CD14-positive monocyte (primary cell): ENCODE data around the gene S100A14. TPM values are rescaled to one million over a fixed set of nuclear protein-coding genes. Genes with fewer than 3 reads are reported as not detected.

Source experiments
- DNase-seq, 3 donors: peaks; one replicate each; pipeline ENCODE4 v3.0.0-alpha.2; 2011 to 2022
- H2AFZ ChIP-seq: 2 replicates; pipeline ENCODE4 v1.6.0; 2012; ENCODE audit warnings: mild to moderate bottlenecking, low read depth, low read length, inconsistent platforms; ENCODE audit not compliant: insufficient read depth, poor library complexity, severe bottlenecking
- H3K27ac ChIP-seq, 2 donors: 1 replicate in 1 of 2; 2 replicates in 1 of 2; pipeline ENCODE4 v1.5.1; 2012 to 2013; ENCODE audit warnings: low read length in 2 of 2, control low read depth in 1 of 2, inconsistent platforms in 1 of 2, low read depth in 1 of 2, mild to moderate bottlenecking in 1 of 2
- H3K27me3 ChIP-seq, 2 donors: one replicate each; pipeline versions ENCODE4 v1.6.0 to v1.6.1; 2011 to 2013; ENCODE audit warnings: low read length in 2 of 2; ENCODE audit not compliant: control insufficient read depth in 2 of 2, insufficient read depth in 2 of 2
- H3K36me3 ChIP-seq, 2 donors: replicated peaks in 1 of 2; 1 replicate in 1 of 2; 2 replicates in 1 of 2; pipeline versions ENCODE4 v1.5.1 to v1.6.1; 2012 to 2013; ENCODE audit warnings: low read length in 2 of 2, control low read depth in 1 of 2, inconsistent platforms in 1 of 2, mild to moderate bottlenecking in 1 of 2; ENCODE audit not compliant: insufficient read depth in 2 of 2, control insufficient read depth in 1 of 2
- H3K4me1 ChIP-seq, 2 donors: 1 replicate in 1 of 2; 2 replicates in 1 of 2; pipeline versions ENCODE4 v1.5.1 to v1.6.1; 2012 to 2013; ENCODE audit warnings: low read length in 2 of 2, control low read depth in 1 of 2, inconsistent platforms in 1 of 2, mild to moderate bottlenecking in 1 of 2, moderate library complexity in 1 of 2; ENCODE audit not compliant: insufficient read depth in 2 of 2, control insufficient read depth in 1 of 2
- H3K4me2 ChIP-seq: replicated peaks from 2 replicates; pipeline ENCODE3; 2012; ENCODE audit warnings: low read length, moderate library complexity, mild to moderate bottlenecking; ENCODE audit not compliant: poor library complexity, severe bottlenecking; ENCODE audit errors: extremely low read depth
- H3K4me3 ChIP-seq, 3 experiments: fragments of 200-600 bp in 1 of 3; sonication (generic) in 1 of 3; replicated peaks in 1 of 3; 1 replicate in 2 of 3; 2 replicates in 1 of 3; pipeline ENCODE4 v1.5.1; 2011 to 2013; ENCODE audit warnings: low read length in 3 of 3, mild to moderate bottlenecking in 3 of 3, control low read depth in 2 of 3, low read depth in 2 of 3, inconsistent platforms in 1 of 3, moderate library complexity in 1 of 3
- H3K79me2 ChIP-seq: 2 replicates; pipeline ENCODE4 v1.6.0; 2012; ENCODE audit warnings: mild to moderate bottlenecking, control low read depth, inconsistent platforms, low read length, moderate library complexity; ENCODE audit not compliant: insufficient read depth
- H3K9ac ChIP-seq: 2 replicates; pipeline ENCODE4 v1.6.0; 2017; ENCODE audit warnings: low read length, mild to moderate bottlenecking; ENCODE audit not compliant: insufficient read depth, poor library complexity, severe bottlenecking
- H3K9me3 ChIP-seq, 2 donors: replicated peaks in 1 of 2; 1 replicate in 1 of 2; 2 replicates in 1 of 2; pipeline versions ENCODE4 v1.5.1 to v1.6.1; 2012 to 2013; ENCODE audit warnings: low read length in 2 of 2, control low read depth in 1 of 2; ENCODE audit not compliant: control insufficient read depth in 1 of 2, insufficient read depth in 1 of 2
- H4K20me1 ChIP-seq: 2 replicates; pipeline ENCODE4 v1.6.0; 2012; ENCODE audit warnings: mild to moderate bottlenecking, low read length, control low read depth, moderate library complexity; ENCODE audit not compliant: insufficient read depth
- H3K27ac Mint-ChIP-seq, 7 donors: one replicate each; pipeline ENCODE4 v1.8.0; 2020; ENCODE audit warnings: mild to moderate bottlenecking in 7 of 7, mixed read lengths in 7 of 7, moderate library complexity in 6 of 7, inconsistent platforms in 2 of 7
- H3K27me3 Mint-ChIP-seq, 3 donors: one replicate each; pipeline ENCODE4 v1.8.0; 2021 to 2022; ENCODE audit warnings: low read depth in 3 of 3, mild to moderate bottlenecking in 3 of 3, mixed read lengths in 3 of 3, moderate library complexity in 3 of 3, inconsistent platforms in 1 of 3
- H3K36me3 Mint-ChIP-seq, 2 donors: one replicate each; pipeline ENCODE4 v1.8.0; 2020; ENCODE audit warnings: mixed read lengths in 2 of 2, inconsistent platforms in 1 of 2, mild to moderate bottlenecking in 1 of 2
- H3K4me1 Mint-ChIP-seq: one replicate; pipeline ENCODE4 v1.8.0; 2020; ENCODE audit warnings: mild to moderate bottlenecking, mixed read lengths
- H3K4me3 Mint-ChIP-seq, 2 donors: one replicate each; pipeline ENCODE4 v1.8.0; 2020; ENCODE audit warnings: mild to moderate bottlenecking in 2 of 2, mixed read lengths in 2 of 2, moderate library complexity in 1 of 2
- H3K9me3 Mint-ChIP-seq, 7 donors: one replicate each; pipeline ENCODE4 v1.8.0; 2020 to 2022; ENCODE audit warnings: mixed read lengths in 7 of 7, mild to moderate bottlenecking in 6 of 7, moderate library complexity in 6 of 7, inconsistent platforms in 2 of 7
- CTCF ChIP-seq: fragments of 200-600 bp; IDR thresholded peaks from one replicate; pipeline ENCODE4 v1.8.0; 2022; ENCODE audit warnings: antibody characterized with exemption, mild to moderate bottlenecking
- WGBS: methylation state at CpG from one replicate; pipeline ENCODE4 v1.1.5; 2013; ENCODE audit warnings: missing lambda C conversion rate; ENCODE audit not compliant: insufficient coverage; 5-methylcytosine and 5-hydroxymethylcytosine counted together
- intact Hi-C, 2 donors: fragments of 100-400 bp; cut with micrococcal nuclease; formaldehyde crosslinking; loops; one replicate each; pipeline versions ENCODE4 v1.15.0 to v1.15.1; 2023
- polyA plus RNA-seq, 3 donors: library from polyadenylated mRNA; depleted of rRNA in 1 of 3; unstranded in 2 of 3; stranded (reverse) in 1 of 3; fragments of 300-500 nt in 2 of 3; fragments of >200 nt in 1 of 3; fragmentation: Illumina TruSeq in 2 of 3; gene quantifications; 1 replicate in 2 of 3; 2 replicates in 1 of 3; pipeline ENCODE4 v1.2.3, GENCODE V29; 2012 to 2021

The S100A14 gene
- polyA plus RNA-seq, 3 donors, result 0.08 TPM; not detected in 2

GRCh38 chr1:153662269-153662668, 46.1 kb upstream of the S100A14 start:
- Histone ChIP-seq H2AFZ (no peak overlapping the region), H3K9me3 (no peaks in the 10 kb centered on the region), H3K4me3 (no peak overlapping the region), H4K20me1 (peaks cover 11% of the 10 kb centered on the region), H3K36me3 (peaks cover 66 to 75% of the 10 kb centered on the region in 2 donors), H3K4me1 (peaks cover 17 to 23% of the 10 kb centered on the region in 2 donors), H3K79me2 (peaks cover 29% of the 10 kb centered on the region), H3K4me2 (no peak overlapping the region), H3K27ac (no peak overlapping the region), H3K27me3 (no peaks in the 10 kb centered on the region), H3K9ac (no peak overlapping the region)
- WGBS, result no CpG with 5 or more reads among the region's 2 CpGs
- DNase-seq, result no peak
- H3K27me3 Mint-ChIP-seq, result no peaks in the 10 kb centered on the region
- H3K4me3 Mint-ChIP-seq, result no peak overlapping the region
- H3K4me1 Mint-ChIP-seq, result peaks cover 15% of the 10 kb centered on the region
- H3K9me3 Mint-ChIP-seq, result no peaks in the 10 kb centered on the region
- H3K27ac Mint-ChIP-seq, result peak overlapping the region in 3 of 7 donors; percentile 37 to 65 (median 60)
- intact Hi-C loops, result no loop called here
- no peak for TF ChIP-seq CTCF
- H3K36me3 Mint-ChIP-seq, result peaks cover 61 to 73% of the 10 kb centered on the region in 2 donors

- Mint-ChIP-seq H3K4me1 (peaks cover 15% of the 10 kb centered on the region), H3K9me3 (no peaks in the 10 kb centered on the region), H3K27ac (peak overlapping the region in 6 of 7 donors; percentile 13 to 58 (median 46)), H3K27me3 (no peaks in the 10 kb centered on the region), H3K36me3 (peaks cover 51 to 62% of the 10 kb centered on the region in 2 donors), H3K4me3 (no peak overlapping the region)
- H2AFZ ChIP-seq, result no peak overlapping the region
- H3K27ac ChIP-seq, result no peak overlapping the region
- H3K9ac ChIP-seq, result no peak overlapping the region
- peaks cover 58 to 64% of the 10 kb centered on the region in 2 donors for H3K36me3 ChIP-seq
- H3K79me2 ChIP-seq, result peaks cover 26% of the 10 kb centered on the region
- no peaks in the 10 kb centered on the region for H3K9me3 ChIP-seq
- H3K4me1 ChIP-seq, result peaks cover 17 to 23% of the 10 kb centered on the region in 2 donors
- peaks cover 11% of the 10 kb centered on the region for H4K20me1 ChIP-seq
- H3K4me2 ChIP-seq, result no peak overlapping the region
- intact Hi-C loops, result no loop called here
- H3K4me3 ChIP-seq, result no peak overlapping the region
- no peak for TF ChIP-seq CTCF
- WGBS, result 82% methylated on average over 7 of the region's 9 CpGs
- H3K27me3 ChIP-seq, result no peaks in the 10 kb centered on the region
- DNase-seq, result no peak
These were observed 45.1 kb upstream of the S100A14 start for GRCh38 chr1:153661111-153661708.
